Panc1 (cell line): Measurements from ENCODE around the gene IL24.

Source experiments
- CTCF ChIP-seq: fragments of 450-650 bp; IDR thresholded peaks from 2 replicates; pipeline ENCODE4 v1.5.1; 2017; ENCODE audit warnings: mild to moderate bottlenecking
- POLR2AphosphoS5 ChIP-seq: IDR thresholded peaks from 2 replicates; pipeline ENCODE4 v1.6.1; 2012; ENCODE audit warnings: mild to moderate bottlenecking, low read depth, low read length, moderate library complexity
- SIN3A ChIP-seq: IDR thresholded peaks from 2 replicates; pipeline ENCODE4 v1.6.1; 2012; ENCODE audit warnings: low read depth, mild to moderate bottlenecking, low read length, moderate library complexity, borderline replicate concordance; ENCODE audit not compliant: insufficient read depth
- TCF7L2 ChIP-seq: IDR thresholded peaks from 2 replicates; pipeline ENCODE4 v1.6.1; 2011; ENCODE audit warnings: mild to moderate bottlenecking, low read depth, low read length, inconsistent platforms
- TF ChIP-seq, protein P1 (sequence below), 2 experiments: IDR thresholded peaks; 2 replicates each; pipeline ENCODE4 v1.6.1; 2011 to 2012; ENCODE audit warnings: low read depth in 2 of 2, control low read depth in 1 of 2, low read length in 1 of 2, mild to moderate bottlenecking in 1 of 2, moderate library complexity in 1 of 2; ENCODE audit not compliant: insufficient read depth in 1 of 2

DNA sequence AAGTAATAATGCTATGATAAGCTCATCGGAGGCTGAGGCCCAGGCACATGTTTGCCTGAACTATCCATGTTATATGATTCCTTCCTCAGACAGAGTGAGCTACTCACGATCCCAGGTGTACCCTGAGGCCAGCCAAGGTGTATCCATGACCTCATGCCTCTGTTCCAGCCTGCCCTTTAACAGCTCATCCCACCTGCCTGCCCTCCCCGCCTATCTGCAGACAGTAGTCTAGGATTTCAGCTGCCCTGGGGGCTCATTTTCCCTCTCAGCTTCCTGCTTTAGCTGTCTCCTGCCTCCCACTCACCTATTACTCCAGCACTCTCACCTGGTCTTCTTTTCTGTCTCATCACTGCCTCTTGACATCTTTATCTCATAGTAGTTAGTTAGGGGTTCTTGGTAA lies 1.9 kb upstream of the IL24 start:
- TF ChIP-seq CTCF (no peak), SIN3A (no peak), TCF7L2 (no peak), POLR2AphosphoS5 (no peak)
- TF ChIP-seq, protein P1, sequence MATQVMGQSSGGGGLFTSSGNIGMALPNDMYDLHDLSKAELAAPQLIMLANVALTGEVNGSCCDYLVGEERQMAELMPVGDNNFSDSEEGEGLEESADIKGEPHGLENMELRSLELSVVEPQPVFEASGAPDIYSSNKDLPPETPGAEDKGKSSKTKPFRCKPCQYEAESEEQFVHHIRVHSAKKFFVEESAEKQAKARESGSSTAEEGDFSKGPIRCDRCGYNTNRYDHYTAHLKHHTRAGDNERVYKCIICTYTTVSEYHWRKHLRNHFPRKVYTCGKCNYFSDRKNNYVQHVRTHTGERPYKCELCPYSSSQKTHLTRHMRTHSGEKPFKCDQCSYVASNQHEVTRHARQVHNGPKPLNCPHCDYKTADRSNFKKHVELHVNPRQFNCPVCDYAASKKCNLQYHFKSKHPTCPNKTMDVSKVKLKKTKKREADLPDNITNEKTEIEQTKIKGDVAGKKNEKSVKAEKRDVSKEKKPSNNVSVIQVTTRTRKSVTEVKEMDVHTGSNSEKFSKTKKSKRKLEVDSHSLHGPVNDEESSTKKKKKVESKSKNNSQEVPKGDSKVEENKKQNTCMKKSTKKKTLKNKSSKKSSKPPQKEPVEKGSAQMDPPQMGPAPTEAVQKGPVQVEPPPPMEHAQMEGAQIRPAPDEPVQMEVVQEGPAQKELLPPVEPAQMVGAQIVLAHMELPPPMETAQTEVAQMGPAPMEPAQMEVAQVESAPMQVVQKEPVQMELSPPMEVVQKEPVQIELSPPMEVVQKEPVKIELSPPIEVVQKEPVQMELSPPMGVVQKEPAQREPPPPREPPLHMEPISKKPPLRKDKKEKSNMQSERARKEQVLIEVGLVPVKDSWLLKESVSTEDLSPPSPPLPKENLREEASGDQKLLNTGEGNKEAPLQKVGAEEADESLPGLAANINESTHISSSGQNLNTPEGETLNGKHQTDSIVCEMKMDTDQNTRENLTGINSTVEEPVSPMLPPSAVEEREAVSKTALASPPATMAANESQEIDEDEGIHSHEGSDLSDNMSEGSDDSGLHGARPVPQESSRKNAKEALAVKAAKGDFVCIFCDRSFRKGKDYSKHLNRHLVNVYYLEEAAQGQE (IDR thresholded peaks at IDR 0.05; ENCODE audit: insufficient read depth in 1 of 2, low read depth in 2 of 2, low read length in 1 of 2): no peak
